Naive B cell (primary cell): ENCODE data around the gene HOXB5. TPM values are rescaled to one million over a fixed set of nuclear protein-coding genes. Genes with fewer than 3 reads are reported as not detected.
A peak's percentile ranks its signal among the peaks of the same experiment; 100 is the strongest.

ENCODE experiments used
- ATAC-seq, 2 donors: fragments of 150-1000 bp; cut with Tn5 transposase; 2 replicates each; pipeline ENCODE4 v1.10.0; 2021; ENCODE audit warnings: low read depth in 2 of 2, mild to moderate bottlenecking in 2 of 2, moderate library complexity in 2 of 2
- DNase-seq: peaks from one replicate; pipeline ENCODE4 v3.0.0; 2022
- H3K27ac Mint-ChIP-seq, 6 donors: one replicate each; pipeline ENCODE4 v1.8.0; 2020 to 2022; ENCODE audit warnings: mild to moderate bottlenecking in 6 of 6, mixed read lengths in 6 of 6, moderate library complexity in 5 of 6, inconsistent platforms in 2 of 6
- H3K27me3 Mint-ChIP-seq, 3 donors: one replicate each; pipeline ENCODE4 v1.8.0; 2021 to 2022; ENCODE audit warnings: mixed read lengths in 3 of 3, mild to moderate bottlenecking in 1 of 3
- H3K36me3 Mint-ChIP-seq, 2 donors: one replicate each; pipeline ENCODE4 v1.8.0; 2020 to 2022; ENCODE audit warnings: mixed read lengths in 2 of 2, inconsistent platforms in 1 of 2, mild to moderate bottlenecking in 1 of 2
- H3K4me1 Mint-ChIP-seq, 3 donors: one replicate each; pipeline ENCODE4 v1.8.0; 2020 to 2022; ENCODE audit warnings: mixed read lengths in 3 of 3, inconsistent platforms in 1 of 3, mild to moderate bottlenecking in 1 of 3, moderate library complexity in 1 of 3
- H3K4me3 Mint-ChIP-seq, 8 donors: one replicate each; pipeline ENCODE4 v1.8.0; 2020 to 2022; ENCODE audit warnings: mild to moderate bottlenecking in 8 of 8, mixed read lengths in 8 of 8, moderate library complexity in 8 of 8, inconsistent platforms in 2 of 8
- H3K9me3 Mint-ChIP-seq, 7 donors: one replicate each; pipeline ENCODE4 v1.8.0; 2020 to 2022; ENCODE audit warnings: mixed read lengths in 7 of 7, mild to moderate bottlenecking in 5 of 7, inconsistent platforms in 2 of 7, moderate library complexity in 1 of 7
- polyA plus RNA-seq, 6 donors: library from polyadenylated mRNA; unstranded; fragments of 300-500 nt; fragmentation: Illumina TruSeq; gene quantifications; one replicate each; pipeline ENCODE4 v1.2.3, GENCODE V29; 2021; ENCODE audit warnings: low read depth in 6 of 6

HOXB5 gene
- polyA plus RNA-seq, 6 donors from 2014 or later = not detected

- DNase-seq = no peak
- H3K4me1 Mint-ChIP-seq = peaks cover 38 to 44% (median 44%) of the 10 kb centered on the region in 3 donors
- peaks cover 0 to 8% of the 10 kb centered on the region in 2 donors for H3K36me3 Mint-ChIP-seq
- H3K9me3 Mint-ChIP-seq = peaks cover 0 to 2% (median 0%) of the 10 kb centered on the region in 7 donors
- H3K27me3 Mint-ChIP-seq = peaks cover 79 to 97% (median 94%) of the 10 kb centered on the region in 3 donors
- peak overlapping the region in 4 of 8 donors; percentile 29 to 79 (median 69) for H3K4me3 Mint-ChIP-seq
- H3K27ac Mint-ChIP-seq = peak overlapping the region in 4 of 6 donors; percentile 11 to 96 (median 80)
- ATAC-seq = no peak
These were observed 24.1 kb upstream of the HOXB5 start for GRCh38 chr17:48617471-48618255.

GRCh38 chr17:48616717-48617470 lies 23.3 kb upstream of the HOXB5 start:
- Mint-ChIP-seq H3K27me3 (peaks cover 75 to 96% (median 94%) of the 10 kb centered on the region in 3 donors), H3K36me3 (peaks cover 0 to 8% of the 10 kb centered on the region in 2 donors), H3K9me3 (peaks cover 0 to 2% (median 0%) of the 10 kb centered on the region in 7 donors), H3K4me3 (peak overlapping the region in 7 of 8 donors; percentile 28 to 72 (median 56)), H3K4me1 (peaks cover 44 to 51% (median 50%) of the 10 kb centered on the region in 3 donors), H3K27ac (peak overlapping the region in 4 of 6 donors; percentile 11 to 95 (median 82))
- no peak for ATAC-seq
- no peak for DNase-seq

DNA sequence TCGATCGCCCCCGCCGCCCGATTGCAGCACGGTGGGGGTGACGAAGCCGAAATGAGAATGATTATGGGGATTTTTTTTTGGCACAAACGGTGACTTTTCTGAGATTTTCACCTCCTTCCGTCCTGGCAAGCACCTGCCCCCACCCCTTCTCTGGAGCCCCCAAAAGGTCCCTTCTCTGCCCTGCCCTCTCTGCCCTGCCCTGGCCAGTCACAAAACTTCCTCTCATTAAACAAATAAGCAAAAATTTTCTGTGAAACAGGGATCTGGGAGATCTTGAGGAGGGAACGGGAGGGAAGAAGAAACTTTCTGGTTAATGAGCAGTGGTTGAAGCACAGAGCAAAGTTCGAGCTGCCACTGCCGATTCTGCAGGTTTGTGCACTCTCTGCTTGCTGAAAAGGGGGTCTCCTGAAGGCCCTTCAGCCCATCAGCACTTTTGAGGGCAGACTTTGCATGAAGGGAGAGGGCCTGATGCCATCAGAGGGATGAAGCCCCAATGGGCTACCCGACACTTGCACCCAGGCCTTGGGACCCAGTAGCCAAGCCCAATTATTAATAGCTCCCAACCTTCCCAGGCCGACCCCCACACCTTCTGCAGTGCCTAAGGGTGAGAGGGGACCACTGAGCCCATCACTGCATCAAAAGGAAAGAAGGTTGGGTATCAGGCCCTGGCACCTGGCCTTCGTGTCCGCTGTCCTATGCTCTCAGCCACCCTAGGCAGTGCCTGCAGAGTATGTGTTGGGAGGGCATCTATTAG lies 22.6 kb upstream of the HOXB5 start:
- peak overlapping the region in 3 of 6 donors; percentile 89 to 97 (median 95) for H3K27ac Mint-ChIP-seq

DNA sequence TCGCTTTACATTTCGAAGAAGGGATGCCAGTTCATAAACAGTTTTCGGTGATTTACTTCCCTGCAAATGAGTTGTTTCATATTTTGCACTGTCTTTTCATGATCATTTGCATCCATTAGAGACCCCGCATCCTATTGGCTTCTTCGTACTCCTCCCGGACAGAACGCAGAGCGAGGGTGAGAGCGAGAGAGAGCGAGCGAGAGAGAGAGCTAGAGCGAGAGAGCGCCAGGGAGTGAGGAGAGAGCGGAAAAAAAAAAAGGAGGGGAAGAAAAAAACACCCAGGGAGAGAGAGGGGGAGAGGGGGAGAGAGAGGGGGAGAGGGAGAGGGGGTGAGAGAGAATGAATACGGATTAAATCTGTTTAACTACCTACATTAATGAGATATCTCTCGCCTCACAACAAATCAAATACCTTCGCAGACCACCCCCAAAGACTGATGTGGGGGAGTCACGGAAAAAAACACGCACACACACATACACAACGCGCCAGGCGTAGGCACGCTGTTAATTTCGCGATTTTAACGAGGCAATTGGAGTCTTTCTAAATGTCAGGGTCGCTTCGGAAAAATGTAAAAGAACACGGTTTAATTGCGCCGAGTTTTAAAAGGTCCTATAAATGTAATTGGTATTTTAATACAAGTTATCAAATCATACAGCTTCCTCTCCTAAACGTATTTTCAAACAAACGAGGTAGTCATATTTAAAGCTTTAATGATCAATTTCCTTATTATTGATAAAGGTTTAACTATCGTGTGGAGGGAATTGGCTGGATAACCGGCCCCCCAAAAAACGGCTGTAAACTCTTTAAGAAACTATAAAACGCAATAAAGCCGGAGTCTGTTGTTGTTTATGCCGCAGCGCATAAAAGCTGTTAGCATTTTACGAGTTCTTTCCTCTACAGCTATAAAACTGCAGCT lies 21.7 kb upstream of the HOXB5 start, which contains the start of gene HOXB8:
HOXB8 (minus strand) TSS at position 246 of the 916 bp plus-strand sequence. CDS start 588 bp downstream, outside the sequence.
- H3K27ac Mint-ChIP-seq = peak within 1 kb of the TSS in 5 of 6 donors; percentile 71 to 97 (median 89)
- H3K36me3 Mint-ChIP-seq = peaks cover 0 to 8% of the 10 kb centered on the region in 2 donors
- peaks cover 55 to 62% (median 61%) of the 10 kb centered on the region in 3 donors for H3K4me1 Mint-ChIP-seq
- DNase-seq (no peak), ATAC-seq (no peak)
- H3K9me3 Mint-ChIP-seq = peaks cover 0 to 2% (median 0%) of the 10 kb centered on the region in 7 donors
- H3K4me3 Mint-ChIP-seq = peak within 1 kb of the TSS; percentile 67 to 98 (median 86)
- peaks cover 75 to 95% (median 91%) of the 10 kb centered on the region in 3 donors for H3K27me3 Mint-ChIP-seq

More for the DNA sequence above, 22.6 kb upstream of the HOXB5 start:
- Mint-ChIP-seq H3K4me1 (peaks cover 51 to 57% (median 57%) of the 10 kb centered on the region in 3 donors), H3K27me3 (peaks cover 74 to 96% (median 94%) of the 10 kb centered on the region in 3 donors), H3K4me3 (peak overlapping the region in 4 of 8 donors; percentile 4 to 60 (median 28)), H3K36me3 (peaks cover 0 to 8% of the 10 kb centered on the region in 2 donors), H3K9me3 (peaks cover 0 to 2% (median 0%) of the 10 kb centered on the region in 7 donors)
- DNase-seq (no peak), ATAC-seq (no peak)

GRCh38 chr17:48613862-48614694 lies 20.5 kb upstream of the HOXB5 start:
- no peak for ATAC-seq
- Mint-ChIP-seq H3K4me1 (peaks cover 57 to 62% (median 58%) of the 10 kb centered on the region in 3 donors), H3K36me3 (peaks cover 0 to 8% of the 10 kb centered on the region in 2 donors), H3K27ac (peak overlapping the region in 5 of 6 donors; percentile 67 to 97 (median 71)), H3K27me3 (peaks cover 74 to 92% (median 86%) of the 10 kb centered on the region in 3 donors), H3K4me3 (peak overlapping the region; percentile 67 to 98 (median 90)), H3K9me3 (peaks cover 0 to 2% (median 0%) of the 10 kb centered on the region in 7 donors)
- DNase-seq = no peak

GRCh38 chr17:48612854-48613691 lies 19.5 kb upstream of the HOXB5 start:
- DNase-seq (no peak), ATAC-seq (peak; percentile 66 to 71)
- Mint-ChIP-seq H3K4me3 (peak overlapping the region; percentile 81 to 98 (median 92)), H3K4me1 (peaks cover 48 to 53% (median 50%) of the 10 kb centered on the region in 3 donors), H3K9me3 (peaks cover 0 to 2% (median 0%) of the 10 kb centered on the region in 7 donors), H3K27ac (peak overlapping the region in 5 of 6 donors; percentile 52 to 95 (median 74)), H3K27me3 (peaks cover 67 to 89% (median 87%) of the 10 kb centered on the region in 3 donors), H3K36me3 (peaks cover 0 to 8% of the 10 kb centered on the region in 2 donors)

DNA sequence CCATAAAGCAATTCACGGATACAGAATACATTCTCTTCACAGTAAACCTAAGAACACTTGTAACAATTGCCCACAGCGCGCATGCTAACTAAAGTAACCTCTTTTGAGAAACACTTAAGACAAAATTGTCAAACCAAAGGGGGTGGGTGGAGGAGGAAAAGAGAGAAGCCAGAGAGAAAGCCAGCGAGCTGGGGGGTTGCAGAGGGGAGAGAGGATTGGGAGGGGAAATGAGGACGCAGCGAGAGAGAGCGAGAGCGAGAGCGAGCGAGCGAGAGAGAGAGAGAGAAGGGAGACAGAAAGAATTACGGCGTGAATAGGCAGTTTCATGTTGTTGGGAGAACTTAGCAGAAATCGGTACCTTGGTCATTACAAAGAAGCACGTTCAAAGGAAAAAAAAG lies 18.9 kb upstream of the HOXB5 start:
- peak in 1 of 2 donors; percentile 9 for ATAC-seq

DNA sequence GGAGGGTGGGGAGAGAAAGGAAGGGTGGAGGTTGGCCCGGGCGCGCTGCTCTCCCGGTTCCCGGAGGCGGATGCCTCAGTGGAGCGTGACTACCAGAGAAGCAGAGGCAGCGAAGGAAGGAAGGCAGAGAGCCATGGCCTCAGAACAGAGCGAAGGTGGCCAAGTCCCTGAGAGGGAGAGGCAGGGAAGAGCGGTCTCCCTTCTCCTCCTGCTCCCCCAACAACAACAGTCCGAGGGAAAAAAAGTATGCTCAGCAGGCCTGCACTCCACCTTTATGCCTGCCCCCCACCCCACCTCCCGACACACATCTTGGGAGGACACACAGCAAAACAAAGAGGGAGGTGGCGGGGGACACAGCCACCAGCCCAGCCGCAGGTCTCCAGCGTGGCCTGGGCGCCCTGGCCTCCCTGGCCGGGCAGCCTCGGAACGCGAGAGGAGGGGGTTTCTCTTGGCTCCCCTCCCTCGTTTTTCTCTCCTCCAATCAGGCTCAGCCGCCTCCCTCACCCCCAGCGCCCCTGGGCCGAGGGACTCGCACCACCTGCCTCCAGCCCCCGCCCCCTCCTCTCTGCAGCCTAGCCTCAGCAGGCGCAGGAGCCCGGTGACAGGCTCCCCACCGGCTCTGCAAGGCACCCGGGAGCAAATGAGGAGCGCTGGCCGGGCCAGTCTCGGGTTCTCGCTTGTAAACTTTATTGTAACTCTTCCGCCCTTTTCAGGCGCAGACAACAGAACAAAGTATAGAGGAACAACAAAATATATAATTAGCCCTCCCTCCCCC lies 18.3 kb upstream of the HOXB5 start:
- Mint-ChIP-seq H3K4me3 (peak overlapping the region; percentile 92 to 98 (median 96)), H3K27me3 (peaks cover 69 to 89% (median 87%) of the 10 kb centered on the region in 3 donors), H3K9me3 (peaks cover 0 to 2% (median 0%) of the 10 kb centered on the region in 7 donors), H3K36me3 (peaks cover 0 to 8% of the 10 kb centered on the region in 2 donors), H3K27ac (peak overlapping the region in 2 of 6 donors; percentile 71 to 78), H3K4me1 (peaks cover 43 to 50% (median 47%) of the 10 kb centered on the region in 3 donors)
- no peak for DNase-seq
- no peak for ATAC-seq

More for the DNA sequence above, 18.9 kb upstream of the HOXB5 start:
- Mint-ChIP-seq H3K27ac (peak overlapping the region in 5 of 6 donors; percentile 1 to 95 (median 71)), H3K4me3 (peak overlapping the region; percentile 69 to 98 (median 90)), H3K27me3 (peaks cover 70 to 89% (median 87%) of the 10 kb centered on the region in 3 donors), H3K4me1 (peaks cover 48 to 56% (median 52%) of the 10 kb centered on the region in 3 donors), H3K36me3 (peaks cover 0 to 8% of the 10 kb centered on the region in 2 donors), H3K9me3 (peaks cover 0 to 2% (median 0%) of the 10 kb centered on the region in 7 donors)
- no peak for DNase-seq

- DNase-seq (no peak), ATAC-seq (no peak)
- Mint-ChIP-seq H3K4me3 (peak overlapping the region; percentile 92 to 98 (median 96)), H3K4me1 (peaks cover 43 to 49% (median 45%) of the 10 kb centered on the region in 3 donors), H3K27ac (peak overlapping the region in 4 of 6 donors; percentile 55 to 95 (median 82)), H3K27me3 (peaks cover 71 to 91% (median 87%) of the 10 kb centered on the region in 3 donors), H3K9me3 (peaks cover 0 to 2% (median 0%) of the 10 kb centered on the region in 7 donors), H3K36me3 (peaks cover 0 to 8% of the 10 kb centered on the region in 2 donors)
These were observed 17.6 kb upstream of the HOXB5 start for GRCh38 chr17:48611213-48611612.
